HG03469 (cell line): ENCODE results near the gene NUFIP1.
"Not testable (repeated sequence)": the region's sequence is repeated elsewhere in the genome, so short reads cannot be mapped to it uniquely, and the experiment has no call there.

Experiments used
- ATAC-seq: cut with Tn5 transposase; IDR thresholded peaks from one replicate; pipeline ENCODE4 v1.9.1; 2021; ENCODE audit warnings: mild to moderate bottlenecking, moderate library complexity, moderate number of reproducible peaks; ENCODE audit not compliant: unreplicated experiment

NUFIP1 gene

DNA sequence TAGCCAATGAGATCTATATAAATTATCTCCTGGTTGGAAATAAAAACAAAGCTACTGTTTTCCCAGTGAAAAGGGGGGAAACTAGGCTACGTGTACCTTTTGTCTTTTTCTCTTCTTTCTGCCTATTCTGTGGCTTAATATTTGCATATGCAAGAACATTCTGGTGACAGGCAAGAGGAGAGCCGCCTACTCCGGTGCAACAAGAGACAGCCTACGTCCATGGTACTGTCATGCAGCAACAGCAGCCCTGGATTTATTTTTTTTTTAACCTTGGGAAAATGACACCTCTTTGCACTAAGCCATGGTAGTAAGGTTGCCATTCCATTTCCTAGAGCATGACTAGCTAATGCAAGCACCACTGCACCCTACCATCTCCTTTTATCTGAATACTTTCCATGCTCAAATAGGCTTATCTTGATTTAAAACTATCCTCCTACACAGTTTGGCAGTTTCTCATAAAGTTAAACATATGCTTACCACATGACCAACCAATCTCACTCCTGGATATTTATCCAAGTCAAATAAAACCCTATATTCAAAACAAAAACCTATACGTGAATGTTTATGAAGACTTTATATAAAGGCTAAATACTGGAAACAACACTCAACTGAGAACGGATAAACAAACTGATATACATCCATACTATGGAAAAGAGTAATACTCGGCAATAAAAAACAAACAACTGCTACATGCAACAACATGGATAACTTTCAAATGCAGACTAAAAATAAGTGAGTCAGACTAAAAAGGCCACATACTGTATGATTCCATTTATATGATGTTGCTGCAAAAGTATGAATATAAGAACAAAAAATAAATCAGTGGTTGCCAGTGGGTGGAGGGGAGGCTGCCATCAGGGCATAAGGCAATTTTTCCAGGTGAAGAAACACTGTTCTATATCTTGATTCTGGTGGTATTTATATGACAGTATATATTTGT is 17.3 kb downstream of the NUFIP1 start:
- no peak for ATAC-seq

DNA sequence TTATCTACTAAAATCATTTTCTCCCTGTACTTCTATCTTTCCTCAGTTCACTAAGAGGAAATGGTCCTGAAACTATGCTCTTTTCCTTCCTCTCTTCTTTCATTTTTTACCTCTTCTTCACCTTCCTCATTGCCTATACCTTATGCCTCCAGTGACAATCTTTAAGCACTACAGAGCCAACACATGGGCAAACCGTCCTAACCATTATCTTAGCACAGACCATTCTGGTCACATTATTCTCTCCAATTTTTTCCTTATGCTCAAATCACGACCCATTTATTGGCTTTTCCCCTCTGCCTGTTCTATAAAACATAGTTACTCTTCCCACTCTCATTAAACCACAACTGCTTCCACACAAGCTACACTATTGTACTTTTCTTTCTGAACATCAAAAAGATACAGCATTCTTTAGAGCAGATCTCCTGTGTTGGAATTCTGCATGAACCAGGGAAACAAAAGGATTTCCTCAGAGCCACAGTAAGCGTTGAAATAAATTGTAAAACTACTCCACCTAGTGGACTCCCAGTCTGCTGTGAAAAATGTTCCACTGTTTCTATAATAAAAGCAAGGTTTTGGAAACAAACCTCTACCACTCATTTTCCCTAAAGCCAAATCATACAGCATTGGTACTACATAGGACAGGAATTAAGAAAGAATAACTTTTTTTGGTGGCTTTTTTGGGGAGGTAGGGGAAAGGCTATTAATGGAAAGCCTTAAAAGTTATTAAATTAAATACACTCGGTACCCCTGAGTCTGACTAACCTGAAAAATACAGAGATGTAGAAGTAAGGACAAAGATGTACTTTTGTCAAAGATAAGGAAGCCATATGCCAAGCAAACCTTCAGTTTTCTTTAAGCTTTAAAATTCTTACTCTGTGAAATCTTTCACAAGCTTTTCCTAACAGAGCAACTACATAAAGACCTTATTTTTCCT is 19.5 kb downstream of the NUFIP1 start:
- ATAC-seq: no peak

- ATAC-seq: no peak
Observed at GRCh38 chr13:44968434-44968815, 20.8 kb downstream of the NUFIP1 start.

DNA sequence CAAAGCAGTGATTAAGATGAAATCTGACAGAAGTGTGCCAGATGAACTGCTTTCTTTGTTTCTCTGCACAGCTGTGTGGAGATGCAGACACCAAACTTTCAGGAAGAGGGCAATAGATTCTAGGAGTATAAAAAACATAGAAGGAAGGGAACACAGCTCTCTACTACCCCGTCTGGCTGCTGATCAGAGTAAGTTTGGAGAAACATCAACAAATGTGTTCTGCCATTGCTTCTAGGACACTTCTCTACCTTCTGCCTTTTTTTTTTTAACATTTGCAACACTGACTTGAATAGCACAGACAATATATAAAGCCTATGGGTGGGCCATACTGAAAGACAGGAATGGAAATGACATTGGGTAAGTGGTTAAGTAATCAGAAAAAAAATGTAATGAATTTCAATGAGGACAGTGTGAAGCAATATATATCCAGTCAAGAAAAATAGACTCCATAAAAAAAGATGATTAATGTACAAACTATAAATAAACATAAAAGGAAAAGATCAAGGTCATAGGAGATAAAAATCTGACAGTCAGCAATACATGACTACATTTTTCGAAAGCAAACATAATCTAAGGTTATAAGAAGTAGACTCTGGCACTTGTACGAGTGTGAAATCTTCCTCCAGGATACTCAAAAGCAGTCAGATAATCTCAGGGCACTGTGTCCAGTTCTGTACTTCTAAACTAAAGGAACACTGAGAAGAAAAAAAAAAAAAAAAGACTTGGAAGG is 21.4 kb downstream of the NUFIP1 start:
- ATAC-seq: no peak

GRCh38 chr13:44961997-44962396 is 27.3 kb downstream of the NUFIP1 start:
- no peak for ATAC-seq

DNA sequence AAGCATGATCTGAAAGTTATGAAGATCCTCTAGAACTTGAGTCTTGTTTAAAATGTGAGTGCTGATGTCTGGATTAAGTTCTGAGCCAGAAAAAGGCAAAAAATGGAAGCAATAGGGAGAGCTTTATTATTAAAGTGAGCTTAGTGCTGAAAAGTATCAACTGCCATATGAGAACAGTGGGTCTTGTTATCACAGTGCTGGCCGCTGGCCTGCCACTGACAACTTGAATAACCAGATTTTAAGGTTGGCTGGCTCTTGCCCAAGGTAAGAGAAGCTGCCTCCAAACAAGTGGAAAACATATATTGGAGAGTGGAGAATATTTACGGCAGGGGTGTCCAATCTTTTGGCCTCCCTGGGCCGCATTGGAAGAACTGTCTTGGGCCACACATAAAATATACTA is 33.9 kb downstream of the NUFIP1 start:
- no peak for ATAC-seq

- ATAC-seq: no peak
Observed at GRCh38 chr13:44954224-44954623, 35.0 kb downstream of the NUFIP1 start.

DNA sequence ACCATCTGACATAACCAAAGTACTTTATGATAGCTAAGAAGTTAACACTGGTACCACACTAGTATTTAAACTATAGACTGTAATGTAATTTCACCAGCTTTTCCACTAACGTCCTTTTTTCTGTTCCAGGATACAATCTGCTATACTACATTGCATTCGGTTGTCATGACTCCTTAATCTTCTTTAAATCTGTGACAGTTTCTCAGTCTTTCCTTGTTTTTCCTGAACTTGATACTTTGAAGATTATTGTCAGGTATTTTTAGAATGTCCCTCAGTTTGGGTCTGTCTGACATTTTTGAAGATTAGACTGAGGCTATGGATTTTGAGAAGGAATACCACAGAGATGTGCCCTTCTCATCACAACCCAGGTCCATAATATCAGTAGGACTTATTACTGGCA is 36.6 kb downstream of the NUFIP1 start:
- ATAC-seq: no peak

- no peak for ATAC-seq
Observed at GRCh38 chr13:44951184-44951583, 38.1 kb downstream of the NUFIP1 start.

- not testable (repeated sequence) for ATAC-seq
Observed at GRCh38 chr13:44943411-44943810, 45.9 kb downstream of the NUFIP1 start.

DNA sequence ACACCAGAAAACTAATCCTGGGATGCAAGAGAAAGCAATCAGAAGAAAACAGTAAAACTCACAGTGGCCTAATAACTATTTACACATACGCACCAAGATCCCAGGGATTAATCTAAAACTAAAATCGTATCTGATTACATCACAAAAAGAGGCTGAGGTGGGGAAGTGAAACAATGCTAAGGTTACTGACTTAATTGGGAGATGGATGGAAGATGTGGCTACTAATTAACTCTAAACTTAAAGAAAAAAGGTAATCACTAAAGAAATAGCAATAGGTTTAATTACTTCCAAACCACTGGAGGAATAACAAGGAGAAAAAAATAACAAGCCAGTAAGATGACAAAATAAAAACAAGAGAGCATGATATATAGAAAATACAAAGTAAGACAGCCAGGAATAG is 50.4 kb downstream of the NUFIP1 start:
- no peak for ATAC-seq

DNA sequence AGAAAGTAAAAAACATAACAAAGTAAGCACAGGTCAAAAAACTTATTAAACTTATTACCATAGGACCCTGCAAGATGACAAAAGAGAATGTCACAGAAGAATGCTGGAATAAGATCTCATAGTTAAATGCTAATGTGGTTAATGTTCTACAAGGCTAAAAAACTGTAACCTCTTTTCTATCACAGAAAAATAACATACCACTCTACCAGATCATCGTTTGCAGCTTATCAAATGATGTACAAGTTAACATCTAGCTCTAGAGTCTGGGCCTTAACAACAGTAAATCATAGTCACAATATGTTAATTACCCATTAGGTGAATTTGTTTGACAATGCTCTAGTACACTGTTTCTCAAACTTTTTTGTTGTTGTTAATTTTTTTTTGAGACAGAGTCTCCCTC is 53.0 kb downstream of the NUFIP1 start:
- no peak for ATAC-seq

DNA sequence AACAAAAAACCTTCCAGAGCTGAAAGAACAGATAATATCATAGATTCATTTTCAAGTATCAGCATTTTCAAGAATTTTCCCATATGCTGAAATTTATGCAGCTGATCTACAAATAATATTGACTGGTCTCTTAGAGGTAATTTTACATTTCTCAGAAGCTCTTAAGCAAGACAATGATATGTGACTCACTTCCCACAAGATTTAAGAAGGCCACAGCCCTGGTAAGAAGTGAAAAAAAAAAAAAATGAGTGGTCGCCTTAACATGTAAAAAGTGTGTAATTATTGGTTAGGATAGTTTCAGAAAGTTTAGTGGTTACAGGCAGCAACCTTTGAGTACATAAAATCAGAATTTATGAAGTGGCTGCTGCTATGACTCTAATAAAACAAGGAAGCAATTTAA is 54.5 kb downstream of the NUFIP1 start:
- ATAC-seq: no peak

DNA sequence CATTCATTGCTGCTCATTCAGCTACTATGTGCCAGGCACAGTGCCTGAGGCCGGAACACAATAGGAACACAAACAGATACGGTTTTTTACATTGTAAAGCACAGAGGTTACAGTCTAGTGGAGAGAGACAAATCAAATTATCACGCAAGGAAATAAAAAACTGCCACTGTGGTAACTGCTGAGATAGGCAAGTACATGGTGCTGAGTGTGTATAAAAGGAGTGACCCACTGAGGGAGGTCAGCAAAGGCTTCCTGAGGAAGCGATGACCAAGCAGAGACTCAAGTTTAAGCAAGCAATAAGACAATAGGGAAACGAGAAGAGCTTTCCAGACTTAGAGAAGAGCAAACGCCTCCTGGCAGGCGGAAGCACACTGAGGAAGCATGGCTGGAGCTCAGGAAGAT is 56.4 kb downstream of the NUFIP1 start:
- no peak for ATAC-seq

GRCh38 chr13:44932171-44932849 is 57.0 kb downstream of the NUFIP1 start:
- ATAC-seq: no peak

GRCh38 chr13:44930963-44931623 is 58.2 kb downstream of the NUFIP1 start:
- ATAC-seq: no peak

DNA sequence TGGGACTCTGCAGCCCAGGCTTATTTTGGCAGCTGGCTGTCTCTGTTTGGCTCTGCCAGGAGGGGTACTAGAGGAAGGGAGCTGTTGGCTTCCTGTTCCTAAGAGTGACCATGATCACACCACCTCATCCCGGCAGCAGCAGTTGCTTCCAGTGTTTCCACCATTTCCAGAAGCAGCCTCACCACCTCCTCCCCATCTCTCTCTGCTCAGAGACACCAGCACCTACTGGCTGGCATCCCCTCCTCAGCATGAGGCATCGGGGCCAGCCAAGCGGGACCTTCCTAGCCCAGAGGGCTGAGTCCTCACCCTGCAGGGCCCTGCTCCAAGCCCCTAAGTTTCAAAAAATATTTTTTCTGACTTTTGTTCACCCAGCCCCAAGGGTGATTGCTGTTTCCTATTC is 59.0 kb downstream of the NUFIP1 start:
- no peak for ATAC-seq

DNA sequence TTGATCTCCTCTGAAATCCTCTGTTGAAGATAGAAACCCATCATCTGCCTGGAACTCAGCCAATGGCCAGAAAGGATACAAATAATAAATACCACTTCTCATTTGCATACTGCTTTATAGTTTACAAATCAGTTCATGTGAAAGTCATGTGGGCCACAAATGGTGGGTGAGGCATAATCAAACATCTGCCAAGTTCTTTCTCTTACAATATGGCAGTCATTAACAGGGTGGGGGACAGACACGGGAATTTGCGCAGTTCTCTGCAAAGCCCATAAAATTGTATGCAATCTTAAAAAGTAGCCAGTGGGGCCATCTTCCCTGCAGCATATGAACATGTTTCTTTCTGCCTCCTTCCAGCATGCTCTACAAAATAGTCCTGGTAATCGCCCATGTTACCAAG is 59.6 kb downstream of the NUFIP1 start:
- ATAC-seq: no peak

DNA sequence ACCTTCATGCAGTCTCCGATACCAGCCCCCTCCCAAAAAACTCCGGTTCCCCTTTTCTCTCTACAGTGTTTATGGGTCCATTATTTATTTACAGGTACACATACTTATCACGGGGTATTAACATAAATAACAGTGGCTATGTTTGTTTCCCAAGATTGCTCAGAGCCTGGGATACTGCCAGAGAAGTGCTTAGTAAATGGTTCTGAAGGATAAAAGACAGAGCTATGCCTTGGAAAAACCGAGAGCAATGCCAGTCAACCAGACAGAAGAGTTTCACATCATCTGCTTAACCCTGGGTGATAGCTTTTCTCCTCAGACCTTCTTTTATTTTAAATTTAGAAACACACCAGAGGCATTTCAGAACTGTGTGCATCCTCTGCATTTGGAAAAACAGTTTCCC is 61.3 kb downstream of the NUFIP1 start:
- ATAC-seq: no peak
